HEK293 (cell line): ENCODE results near the gene DCST1.

Experiments
- CTCF ChIA-PET: fragments of 350-600 bp; formaldehyde crosslinking; extraction: SDS; loops from one replicate; lab custom pipeline; 2021; ENCODE audit warnings: antibody characterized with exemption; lab: Yijun Ruan, JAX
- POLR2A ChIA-PET: fragments of 300-600 bp; formaldehyde crosslinking; extraction: SDS; loops from one replicate; lab custom pipeline; 2020; ENCODE audit warnings: antibody characterized with exemption, inconsistent platforms; lab: Yijun Ruan, JAX
- H3K27ac ChIP-seq: fragments of 200-500 bp; sonication (Bioruptor generic); 2 replicates; pipeline ENCODE4 v1.5.1; 2014; ENCODE audit warnings: low read depth, low read length, control low read depth, inconsistent platforms; ENCODE audit errors: extremely low read depth
- H3K36me3 ChIP-seq, 2 experiments: fragments of 200-500 bp in 1 of 2; sonication (Bioruptor generic) in 1 of 2; 1 replicate in 1 of 2; 2 replicates in 1 of 2; pipeline ENCODE4 v1.5.1; 2014 to 2017; ENCODE audit warnings: inconsistent platforms in 2 of 2, low read length in 2 of 2; ENCODE audit not compliant: control insufficient read depth in 2 of 2, insufficient read depth in 1 of 2
- H3K4me1 ChIP-seq: fragments of 200-500 bp; sonication (Bioruptor generic); 2 replicates; pipeline ENCODE4 v1.5.1; 2014; ENCODE audit warnings: mild to moderate bottlenecking, low read length, inconsistent platforms; ENCODE audit not compliant: control insufficient read depth, insufficient read depth
- H3K4me3 ChIP-seq: 2 replicates; pipeline ENCODE4 v1.5.1; 2011; ENCODE audit warnings: low read depth, mild to moderate bottlenecking, control low read depth, low read length, moderate library complexity
- H3K9me3 ChIP-seq: fragments of 200-500 bp; sonication (Bioruptor generic); 2 replicates; pipeline ENCODE4 v1.5.1; 2014; ENCODE audit warnings: low read depth, low read length, inconsistent platforms; ENCODE audit not compliant: control insufficient read depth, insufficient read depth
- BCL11B ChIP-seq: fragments of 450-650 bp; formaldehyde crosslinking; IDR thresholded peaks from 2 replicates; pipeline ENCODE4 v1.5.1; 2016; ENCODE audit warnings: low read depth, missing biosample characterization, missing genetic modification characterization
- GLI2 ChIP-seq: fragments of 450-650 bp; formaldehyde crosslinking; IDR thresholded peaks from 2 replicates; pipeline ENCODE4; 2017; ENCODE audit warnings: missing biosample characterization, missing genetic modification characterization, low read depth, borderline replicate concordance
- HIC1 ChIP-seq: fragments of 450-650 bp; formaldehyde crosslinking; IDR thresholded peaks from 2 replicates; pipeline ENCODE4 v1.5.1; 2016; ENCODE audit warnings: missing biosample characterization, missing genetic modification characterization
- HOXD13 ChIP-seq: sonication (generic); formaldehyde crosslinking; IDR thresholded peaks from 2 replicates; pipeline ENCODE4 v1.8.0; 2022; ENCODE audit warnings: missing genetic modification reagents, borderline replicate concordance
- KLF1 ChIP-seq: fragments of 450-650 bp; formaldehyde crosslinking; IDR thresholded peaks from 2 replicates; pipeline ENCODE4 v1.5.1; 2016; ENCODE audit warnings: missing biosample characterization, missing genetic modification characterization
- KLF9 ChIP-seq: fragments of 450-650 bp; formaldehyde crosslinking; IDR thresholded peaks from 2 replicates; pipeline ENCODE4 v1.5.1; 2016; ENCODE audit warnings: missing biosample characterization, missing genetic modification characterization, low read depth
- MZF1 ChIP-seq: fragments of 450-650 bp; formaldehyde crosslinking; IDR thresholded peaks from 2 replicates; pipeline ENCODE4 v1.5.1; 2017; ENCODE audit warnings: missing biosample characterization, missing genetic modification characterization, borderline replicate concordance
- PATZ1 ChIP-seq: fragments of 450-650 bp; formaldehyde crosslinking; IDR thresholded peaks from 2 replicates; pipeline ENCODE4 v1.5.1; 2016; ENCODE audit warnings: missing biosample characterization, missing genetic modification characterization
- WT1 ChIP-seq: fragments of 450-650 bp; formaldehyde crosslinking; IDR thresholded peaks from 2 replicates; pipeline ENCODE4 v1.5.1; 2016; ENCODE audit warnings: missing biosample characterization, missing genetic modification characterization
- ZBTB10 ChIP-seq: fragments of 450-650 bp; formaldehyde crosslinking; IDR thresholded peaks from 2 replicates; pipeline ENCODE4 v1.5.1; 2016; ENCODE audit warnings: missing biosample characterization, missing genetic modification characterization
- ZBTB17 ChIP-seq: fragments of 450-650 bp; formaldehyde crosslinking; IDR thresholded peaks from 2 replicates; pipeline ENCODE4 v1.5.1; 2016; ENCODE audit warnings: missing biosample characterization, missing genetic modification characterization
- ZBTB48 ChIP-seq: fragments of 450-650 bp; formaldehyde crosslinking; IDR thresholded peaks from 2 replicates; pipeline ENCODE4 v1.5.1; 2016; ENCODE audit warnings: missing biosample characterization, missing genetic modification characterization
- ZIC2 ChIP-seq: fragments of 450-650 bp; formaldehyde crosslinking; IDR thresholded peaks from 2 replicates; pipeline ENCODE4 v1.5.1; 2016; ENCODE audit warnings: missing biosample characterization, missing genetic modification characterization
- ZNF274 ChIP-seq, 2 experiments: fragments of 200-500 bp in 1 of 2; fragments of 450-650 bp in 1 of 2; sonication (Bioruptor generic) in 1 of 2; formaldehyde crosslinking in 1 of 2; IDR thresholded peaks; 2 replicates each; pipeline versions ENCODE4 v1.5.1 to v1.6.1; 2014 to 2016; ENCODE audit warnings: borderline replicate concordance in 1 of 2, inconsistent platforms in 1 of 2, low read length in 1 of 2, missing biosample characterization in 1 of 2, missing genetic modification characterization in 1 of 2
- ZNF398 ChIP-seq: fragments of 450-650 bp; formaldehyde crosslinking; IDR thresholded peaks from 2 replicates; pipeline ENCODE4 v1.5.1; 2017; ENCODE audit warnings: missing biosample characterization, missing genetic modification characterization
- ZNF501 ChIP-seq: fragments of 450-650 bp; formaldehyde crosslinking; IDR thresholded peaks from 2 replicates; pipeline ENCODE4 v1.5.1; 2016; ENCODE audit warnings: missing biosample characterization, missing genetic modification characterization
- ZNF514 ChIP-seq: fragments of 450-650 bp; formaldehyde crosslinking; IDR thresholded peaks from 2 replicates; pipeline ENCODE4 v1.5.1; 2016; ENCODE audit warnings: missing biosample characterization, missing genetic modification characterization
- ZNF692 ChIP-seq: fragments of 450-650 bp; formaldehyde crosslinking; IDR thresholded peaks from 2 replicates; pipeline ENCODE4 v1.5.1; 2016; ENCODE audit warnings: missing biosample characterization, missing genetic modification characterization

DCST1 gene

GRCh38 chr1:155004352-155005075, 29.1 kb upstream of the DCST1 start (continued):
- TF ChIP-seq MZF1 (tag by site-specific recombination), result 0 out of 2 replicates have a peak, but pooled peaks have one; percentile 28
- peak; percentile 40; the same call in 1 of the 2 replicates for TF ChIP-seq WT1 (tag by site-specific recombination)
- peak; percentile 12; the same call in 1 of the 2 replicates for TF ChIP-seq ZNF398 (tag by site-specific recombination)
- 0 out of 2 replicates have a peak, but pooled peaks have one; percentile 47 for TF ChIP-seq ZBTB10 (tag by site-specific recombination)
- TF ChIP-seq ZBTB48 (tag by site-specific recombination), result peak; percentile 99
- peak; percentile 84 for TF ChIP-seq PATZ1 (tag by site-specific recombination)
- TF ChIP-seq ZBTB17, result peak; percentile 23; the same call in 1 of the 2 replicates
- TF ChIP-seq ZIC2 (tag by site-specific recombination), result peak; percentile 84
- TF ChIP-seq BCL11B (tag by site-specific recombination), result peak; percentile 36; the same call in 1 of the 2 replicates
- TF ChIP-seq HIC1 (tag by site-specific recombination), result peak; percentile 91

GRCh38 chr1:155005076-155006011, 28.3 kb upstream of the DCST1 start:
- Histone ChIP-seq H3K4me1 (peaks cover 6% of the 10 kb centered on the region), H3K4me3 (no peak overlapping the region), H3K9me3 (no peaks in the 10 kb centered on the region), H3K27ac (peak overlapping the region; percentile 87; the same call in 1 of the 2 replicates), H3K36me3 (no peaks in the 10 kb centered on the region)
- POLR2A ChIA-PET, result interaction anchor here (1.5 to 2.1 kb wide), 2 partner anchors 12 to 22 kb away, joined by 7 to 9 read pairs; partner anchors contain the start of gene FLAD1
- CTCF ChIA-PET, result interaction anchor here (1.2 to 3.5 kb wide), 3 partner anchors 12 to 80 kb away, joined by 3 to 30 read pairs (median 11); no protein-coding TSS in a partner anchor
- TF ChIP-seq BCL11B (tag by site-specific recombination) (0 out of 2 replicates have a peak, but pooled peaks have one; percentile 60), ZNF514 (no peak), KLF9 (tag by site-specific recombination) (no peak), GLI2 (tag by site-specific recombination) (no peak), KLF1 (0 out of 2 replicates have a peak, but pooled peaks have one; percentile 10), ZNF274 (IDR thresholded peaks at IDR 0.05; ENCODE audit: low read length) (no peak), ZNF274 (tag by site-specific recombination; IDR thresholded peaks at IDR 0.05; ENCODE audit: borderline replicate concordance) (no peak), ZNF501 (no peak), HOXD13 (no peak), ZNF398 (tag by site-specific recombination) (no peak), ZNF692 (tag by site-specific recombination) (no peak)
